Lung (tissue), 12 donors: ENCODE measurements around the gene KLK3. TPM values are rescaled to one million over a fixed set of nuclear protein-coding genes. Genes with fewer than 3 reads are reported as not detected.

Experiments used
- ATAC-seq: fragments of 200-7000 bp; cut with Tn5 transposase; one replicate; pipeline ENCODE4 v1.9.1; 2020; ENCODE audit warnings: moderate number of reproducible peaks; ENCODE audit not compliant: insufficient read depth, low FRiP score
- DNase-seq, 3 donors: peaks; one replicate each; pipeline ENCODE4 v3.0.0-alpha.2; 2013 to 2017
- H3K27ac ChIP-seq, 2 donors: one replicate each; pipeline ENCODE4 v1.5.1; 2013; ENCODE audit warnings: mild to moderate bottlenecking in 2 of 2, moderate library complexity in 2 of 2, control low read depth in 1 of 2, inconsistent platforms in 1 of 2, low read depth in 1 of 2, low read length in 1 of 2
- H3K27me3 ChIP-seq, 3 donors: one replicate each; pipeline ENCODE4 v1.5.1; 2013; ENCODE audit warnings: low read length in 2 of 3; ENCODE audit not compliant: control insufficient read depth in 3 of 3, insufficient read depth in 3 of 3
- H3K36me3 ChIP-seq, 4 donors: one replicate each; pipeline ENCODE4 v1.5.1; 2013; ENCODE audit warnings: low read length in 4 of 4, mild to moderate bottlenecking in 1 of 4, moderate library complexity in 1 of 4; ENCODE audit not compliant: control insufficient read depth in 4 of 4, insufficient read depth in 4 of 4
- H3K4me1 ChIP-seq, 5 donors: one replicate each; pipeline ENCODE4 v1.5.1; 2013; ENCODE audit warnings: low read length in 5 of 5, mild to moderate bottlenecking in 2 of 5, moderate library complexity in 1 of 5; ENCODE audit not compliant: control insufficient read depth in 5 of 5, insufficient read depth in 5 of 5
- H3K4me3 ChIP-seq: one replicate; pipeline ENCODE4 v1.5.1; 2013; ENCODE audit warnings: mild to moderate bottlenecking, control low read depth, moderate library complexity
- H3K9ac ChIP-seq, 2 donors: one replicate each; pipeline ENCODE4 v1.5.1; 2013; ENCODE audit warnings: low read length in 2 of 2, control low read depth in 1 of 2; ENCODE audit not compliant: insufficient read depth in 1 of 2
- H3K9me3 ChIP-seq, 4 donors: one replicate each; pipeline ENCODE4 v1.5.1; 2013; ENCODE audit warnings: low read length in 3 of 4, mild to moderate bottlenecking in 1 of 4, moderate library complexity in 1 of 4; ENCODE audit not compliant: control insufficient read depth in 4 of 4, insufficient read depth in 3 of 4
- CTCF ChIP-seq: IDR thresholded peaks from 2 replicates; pipeline ENCODE4 v1.5.1; 2012; ENCODE audit warnings: mild to moderate bottlenecking; ENCODE audit errors: control extremely low read depth, extremely low read depth
- WGBS, 2 donors: extraction: QIAGEN DNeasy Blood & Tissue Kit; methylation state at CpG; one replicate each; pipeline ENCODE4 v1.1.7; 2013; 5-methylcytosine and 5-hydroxymethylcytosine counted together
- polyA plus RNA-seq, 2 donors: library from polyadenylated mRNA; stranded (reverse); fragments of 200-250 nt; gene quantifications; one replicate each; pipeline ENCODE4 v1.2.1, GENCODE V29; 2013
- total RNA-seq, 2 donors: library from RNA; depleted of rRNA in 1 of 2; stranded (reverse); fragments of >200 nt in 1 of 2; gene quantifications; one replicate each; pipeline ENCODE4 v1.2.1, GENCODE V29; 2014 to 2021
- donor health status: control.
- donor health status: control.
- donor health status: Bipolar disorder and iron deficiency.
- donor health status: healthy.
- donor health status: DM: yes; HTN: yes; CAD: no.

The KLK3 gene
- total and polyA plus RNA-seq, 4 donors = not detected

- Histone ChIP-seq H3K27ac (no peak overlapping the region), H3K36me3 (no peaks in the 10 kb centered on the region), H3K4me1 (no peaks in the 10 kb centered on the region), H3K4me3 (no peak overlapping the region), H3K9me3 (peaks cover 0 to 7% (median 0%) of the 10 kb centered on the region in 4 donors), H3K27me3 (peaks cover 5 to 14% (median 8%) of the 10 kb centered on the region in 3 donors), H3K9ac (no peak overlapping the region)
- TF ChIP-seq CTCF = no peak
- no peak for ATAC-seq
- 80 to 84% methylated on average over 14 of the region's 14 CpGs for WGBS, 2 donors
- no peak for DNase-seq
Measured at GRCh38 chr19:50827476-50827875, 27.2 kb upstream of the KLK3 start.

GRCh38 chr19:50829801-50830200 lies 24.9 kb upstream of the KLK3 start:
- whole genome bisulfite sequencing, 2 donors = 67 to 81% methylated on average over 5 of the region's 5 CpGs
- Histone ChIP-seq H3K4me3 (no peak overlapping the region), H3K27me3 (peaks cover 4 to 9% (median 6%) of the 10 kb centered on the region in 3 donors)

DNA sequence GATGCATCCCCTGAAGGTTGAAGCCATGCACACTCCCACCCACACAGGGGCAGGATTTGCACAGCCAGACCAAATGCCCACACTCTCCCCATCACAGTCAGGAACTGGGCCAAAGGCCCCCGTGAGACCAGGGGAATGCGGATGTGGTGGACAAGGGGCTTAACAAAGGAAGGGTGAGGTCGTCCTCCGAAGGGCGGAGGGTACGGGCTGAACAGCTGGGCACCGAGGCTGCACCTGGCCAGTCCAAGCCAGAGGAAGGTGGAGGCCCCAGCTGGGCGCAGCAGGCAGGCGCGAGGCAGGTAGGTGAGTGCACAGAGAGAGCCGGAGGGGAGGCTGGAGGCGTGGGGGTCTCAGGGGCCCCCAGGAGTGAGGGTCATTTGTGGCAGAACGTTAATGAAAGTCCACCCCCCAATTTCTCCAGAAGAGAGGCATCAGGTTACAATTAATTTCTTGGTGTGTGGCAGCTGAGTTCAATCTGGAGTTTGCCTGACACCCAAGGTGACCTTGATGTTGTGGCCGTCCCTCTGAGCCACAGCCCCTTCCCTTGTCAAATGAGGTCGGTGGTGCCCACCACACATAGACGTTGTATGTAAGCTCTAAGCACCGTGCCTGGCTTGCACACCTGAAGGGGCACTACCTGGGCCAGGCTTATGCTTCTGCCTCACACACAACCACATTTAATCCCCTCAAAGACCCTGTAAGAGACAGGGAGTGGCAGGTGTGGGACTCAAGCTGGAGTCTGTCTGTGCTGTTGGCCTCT lies 24.3 kb upstream of the KLK3 start:
- ATAC-seq = no peak
- WGBS, 2 donors = 47 to 52% methylated on average over 17 of the region's 17 CpGs
- Histone ChIP-seq H3K27me3 (peaks cover 4 to 15% (median 6%) of the 10 kb centered on the region in 3 donors), H3K4me1 (peaks cover 0 to 2% (median 0%) of the 10 kb centered on the region in 5 donors), H3K36me3 (no peaks in the 10 kb centered on the region), H3K9me3 (peaks cover 0 to 8% (median 0%) of the 10 kb centered on the region in 4 donors), H3K4me3 (no peak overlapping the region), H3K27ac (no peak overlapping the region), H3K9ac (no peak overlapping the region)
- TF ChIP-seq CTCF = no peak
- no peak for DNase-seq

More at GRCh38 chr19:50829801-50830200, 24.9 kb upstream of the KLK3 start:
- TF ChIP-seq CTCF = no peak
- no peak for DNase-seq
- Histone ChIP-seq H3K36me3 (no peaks in the 10 kb centered on the region), H3K27ac (no peak overlapping the region), H3K4me1 (no peaks in the 10 kb centered on the region), H3K9me3 (peaks cover 0 to 8% (median 0%) of the 10 kb centered on the region in 4 donors), H3K9ac (no peak overlapping the region)
- no peak for ATAC-seq
